ENCODE results near the gene C19orf73. TPM values are rescaled to one million over a fixed set of nuclear protein-coding genes. Genes with fewer than 3 reads are reported as not detected.

C19orf73 gene
- total and polyA plus RNA-seq, 9 of the 15 experiments (the other 6 are each of a cell fraction or from before 2014, with no cell fraction given): 0.08 to 7.4 (median 1.4) TPM

- TF ChIP-seq, protein P1, sequence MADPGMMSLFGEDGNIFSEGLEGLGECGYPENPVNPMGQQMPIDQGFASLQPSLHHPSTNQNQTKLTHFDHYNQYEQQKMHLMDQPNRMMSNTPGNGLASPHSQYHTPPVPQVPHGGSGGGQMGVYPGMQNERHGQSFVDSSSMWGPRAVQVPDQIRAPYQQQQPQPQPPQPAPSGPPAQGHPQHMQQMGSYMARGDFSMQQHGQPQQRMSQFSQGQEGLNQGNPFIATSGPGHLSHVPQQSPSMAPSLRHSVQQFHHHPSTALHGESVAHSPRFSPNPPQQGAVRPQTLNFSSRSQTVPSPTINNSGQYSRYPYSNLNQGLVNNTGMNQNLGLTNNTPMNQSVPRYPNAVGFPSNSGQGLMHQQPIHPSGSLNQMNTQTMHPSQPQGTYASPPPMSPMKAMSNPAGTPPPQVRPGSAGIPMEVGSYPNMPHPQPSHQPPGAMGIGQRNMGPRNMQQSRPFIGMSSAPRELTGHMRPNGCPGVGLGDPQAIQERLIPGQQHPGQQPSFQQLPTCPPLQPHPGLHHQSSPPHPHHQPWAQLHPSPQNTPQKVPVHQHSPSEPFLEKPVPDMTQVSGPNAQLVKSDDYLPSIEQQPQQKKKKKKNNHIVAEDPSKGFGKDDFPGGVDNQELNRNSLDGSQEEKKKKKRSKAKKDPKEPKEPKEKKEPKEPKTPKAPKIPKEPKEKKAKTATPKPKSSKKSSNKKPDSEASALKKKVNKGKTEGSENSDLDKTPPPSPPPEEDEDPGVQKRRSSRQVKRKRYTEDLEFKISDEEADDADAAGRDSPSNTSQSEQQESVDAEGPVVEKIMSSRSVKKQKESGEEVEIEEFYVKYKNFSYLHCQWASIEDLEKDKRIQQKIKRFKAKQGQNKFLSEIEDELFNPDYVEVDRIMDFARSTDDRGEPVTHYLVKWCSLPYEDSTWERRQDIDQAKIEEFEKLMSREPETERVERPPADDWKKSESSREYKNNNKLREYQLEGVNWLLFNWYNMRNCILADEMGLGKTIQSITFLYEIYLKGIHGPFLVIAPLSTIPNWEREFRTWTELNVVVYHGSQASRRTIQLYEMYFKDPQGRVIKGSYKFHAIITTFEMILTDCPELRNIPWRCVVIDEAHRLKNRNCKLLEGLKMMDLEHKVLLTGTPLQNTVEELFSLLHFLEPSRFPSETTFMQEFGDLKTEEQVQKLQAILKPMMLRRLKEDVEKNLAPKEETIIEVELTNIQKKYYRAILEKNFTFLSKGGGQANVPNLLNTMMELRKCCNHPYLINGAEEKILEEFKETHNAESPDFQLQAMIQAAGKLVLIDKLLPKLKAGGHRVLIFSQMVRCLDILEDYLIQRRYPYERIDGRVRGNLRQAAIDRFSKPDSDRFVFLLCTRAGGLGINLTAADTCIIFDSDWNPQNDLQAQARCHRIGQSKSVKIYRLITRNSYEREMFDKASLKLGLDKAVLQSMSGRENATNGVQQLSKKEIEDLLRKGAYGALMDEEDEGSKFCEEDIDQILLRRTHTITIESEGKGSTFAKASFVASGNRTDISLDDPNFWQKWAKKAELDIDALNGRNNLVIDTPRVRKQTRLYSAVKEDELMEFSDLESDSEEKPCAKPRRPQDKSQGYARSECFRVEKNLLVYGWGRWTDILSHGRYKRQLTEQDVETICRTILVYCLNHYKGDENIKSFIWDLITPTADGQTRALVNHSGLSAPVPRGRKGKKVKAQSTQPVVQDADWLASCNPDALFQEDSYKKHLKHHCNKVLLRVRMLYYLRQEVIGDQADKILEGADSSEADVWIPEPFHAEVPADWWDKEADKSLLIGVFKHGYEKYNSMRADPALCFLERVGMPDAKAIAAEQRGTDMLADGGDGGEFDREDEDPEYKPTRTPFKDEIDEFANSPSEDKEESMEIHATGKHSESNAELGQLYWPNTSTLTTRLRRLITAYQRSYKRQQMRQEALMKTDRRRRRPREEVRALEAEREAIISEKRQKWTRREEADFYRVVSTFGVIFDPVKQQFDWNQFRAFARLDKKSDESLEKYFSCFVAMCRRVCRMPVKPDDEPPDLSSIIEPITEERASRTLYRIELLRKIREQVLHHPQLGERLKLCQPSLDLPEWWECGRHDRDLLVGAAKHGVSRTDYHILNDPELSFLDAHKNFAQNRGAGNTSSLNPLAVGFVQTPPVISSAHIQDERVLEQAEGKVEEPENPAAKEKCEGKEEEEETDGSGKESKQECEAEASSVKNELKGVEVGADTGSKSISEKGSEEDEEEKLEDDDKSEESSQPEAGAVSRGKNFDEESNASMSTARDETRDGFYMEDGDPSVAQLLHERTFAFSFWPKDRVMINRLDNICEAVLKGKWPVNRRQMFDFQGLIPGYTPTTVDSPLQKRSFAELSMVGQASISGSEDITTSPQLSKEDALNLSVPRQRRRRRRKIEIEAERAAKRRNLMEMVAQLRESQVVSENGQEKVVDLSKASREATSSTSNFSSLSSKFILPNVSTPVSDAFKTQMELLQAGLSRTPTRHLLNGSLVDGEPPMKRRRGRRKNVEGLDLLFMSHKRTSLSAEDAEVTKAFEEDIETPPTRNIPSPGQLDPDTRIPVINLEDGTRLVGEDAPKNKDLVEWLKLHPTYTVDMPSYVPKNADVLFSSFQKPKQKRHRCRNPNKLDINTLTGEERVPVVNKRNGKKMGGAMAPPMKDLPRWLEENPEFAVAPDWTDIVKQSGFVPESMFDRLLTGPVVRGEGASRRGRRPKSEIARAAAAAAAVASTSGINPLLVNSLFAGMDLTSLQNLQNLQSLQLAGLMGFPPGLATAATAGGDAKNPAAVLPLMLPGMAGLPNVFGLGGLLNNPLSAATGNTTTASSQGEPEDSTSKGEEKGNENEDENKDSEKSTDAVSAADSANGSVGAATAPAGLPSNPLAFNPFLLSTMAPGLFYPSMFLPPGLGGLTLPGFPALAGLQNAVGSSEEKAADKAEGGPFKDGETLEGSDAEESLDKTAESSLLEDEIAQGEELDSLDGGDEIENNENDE (IDR thresholded peaks at IDR 0.05; ENCODE audit: low read depth, low read length): no peak
- TF ChIP-seq CSDE1 (IDR thresholded peaks at IDR 0.05) (no peak), E2F3 (CRISPR knock-in tag; IDR thresholded peaks at IDR 0.05) (no peak), HDAC3 (IDR thresholded peaks at IDR 0.05; ENCODE audit: borderline replicate concordance, partially characterized antibody) (no peak), ZNF589 (CRISPR knock-in tag; IDR thresholded peaks at IDR 0.05; ENCODE audit: low read depth) (no peak), SP2 (IDR thresholded peaks at IDR 0.05; ENCODE audit: extremely low read depth, low read depth, low read length, poor library complexity, severe bottlenecking) (no peak), KDM2B (CRISPR knock-in tag; IDR thresholded peaks at IDR 0.05) (no peak), ZNF282 (CRISPR knock-in tag; IDR thresholded peaks at IDR 0.05) (no peak), ZNF707 (CRISPR knock-in tag; conservative IDR thresholded peaks at IDR 0.05) (no peak), TAF7 (tag; IDR thresholded peaks at IDR 0.05) (no peak), KLF13 (tag; IDR thresholded peaks at IDR 0.05; ENCODE audit: borderline replicate concordance, low read depth) (no peak), RBFOX2 (IDR thresholded peaks at IDR 0.05; ENCODE audit: low read depth, low read length) (no peak)
- TF ChIP-seq, protein P2, sequence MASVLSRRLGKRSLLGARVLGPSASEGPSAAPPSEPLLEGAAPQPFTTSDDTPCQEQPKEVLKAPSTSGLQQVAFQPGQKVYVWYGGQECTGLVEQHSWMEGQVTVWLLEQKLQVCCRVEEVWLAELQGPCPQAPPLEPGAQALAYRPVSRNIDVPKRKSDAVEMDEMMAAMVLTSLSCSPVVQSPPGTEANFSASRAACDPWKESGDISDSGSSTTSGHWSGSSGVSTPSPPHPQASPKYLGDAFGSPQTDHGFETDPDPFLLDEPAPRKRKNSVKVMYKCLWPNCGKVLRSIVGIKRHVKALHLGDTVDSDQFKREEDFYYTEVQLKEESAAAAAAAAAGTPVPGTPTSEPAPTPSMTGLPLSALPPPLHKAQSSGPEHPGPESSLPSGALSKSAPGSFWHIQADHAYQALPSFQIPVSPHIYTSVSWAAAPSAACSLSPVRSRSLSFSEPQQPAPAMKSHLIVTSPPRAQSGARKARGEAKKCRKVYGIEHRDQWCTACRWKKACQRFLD (CRISPR knock-in tag; IDR thresholded peaks at IDR 0.05): no peak
- TF ChIP-seq, protein P3, sequence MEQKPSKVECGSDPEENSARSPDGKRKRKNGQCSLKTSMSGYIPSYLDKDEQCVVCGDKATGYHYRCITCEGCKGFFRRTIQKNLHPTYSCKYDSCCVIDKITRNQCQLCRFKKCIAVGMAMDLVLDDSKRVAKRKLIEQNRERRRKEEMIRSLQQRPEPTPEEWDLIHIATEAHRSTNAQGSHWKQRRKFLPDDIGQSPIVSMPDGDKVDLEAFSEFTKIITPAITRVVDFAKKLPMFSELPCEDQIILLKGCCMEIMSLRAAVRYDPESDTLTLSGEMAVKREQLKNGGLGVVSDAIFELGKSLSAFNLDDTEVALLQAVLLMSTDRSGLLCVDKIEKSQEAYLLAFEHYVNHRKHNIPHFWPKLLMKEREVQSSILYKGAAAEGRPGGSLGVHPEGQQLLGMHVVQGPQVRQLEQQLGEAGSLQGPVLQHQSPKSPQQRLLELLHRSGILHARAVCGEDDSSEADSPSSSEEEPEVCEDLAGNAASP (IDR thresholded peaks at IDR 0.05): no peak
Measured at GRCh38 chr19:49109051-49109450, 9.9 kb downstream of the C19orf73 start (continued).

All from K562 (cell line).